HEK293 (cell line): ENCODE data around the gene TOMM40L.

Experiments
- HOXA7 ChIP-seq: sonication (generic); formaldehyde crosslinking; IDR thresholded peaks from 2 replicates; pipeline ENCODE4 v1.8.1; 2022; ENCODE audit warnings: missing genetic modification reagents, borderline replicate concordance
- TRIM28 ChIP-seq: IDR thresholded peaks from 2 replicates; pipeline ENCODE4 v1.6.1; 2011; ENCODE audit warnings: low read length, control low read depth, borderline replicate concordance
- ZNF112 ChIP-seq: fragments of 450-650 bp; formaldehyde crosslinking; IDR thresholded peaks from 2 replicates; pipeline ENCODE4 v1.5.0; 2017; ENCODE audit warnings: missing biosample characterization, missing genetic modification characterization
- ZNF174 ChIP-seq: fragments of 450-650 bp; formaldehyde crosslinking; IDR thresholded peaks from 2 replicates; pipeline ENCODE4 v1.5.0; 2017; ENCODE audit warnings: missing biosample characterization, mild to moderate bottlenecking, missing genetic modification characterization
- ZNF184 ChIP-seq: fragments of 450-650 bp; IDR thresholded peaks from 2 replicates; pipeline ENCODE4 v1.5.1; 2018; ENCODE audit warnings: missing biosample characterization, mild to moderate bottlenecking, missing genetic modification characterization
- ZSCAN16 ChIP-seq: fragments of 450-650 bp; formaldehyde crosslinking; IDR thresholded peaks from 2 replicates; pipeline ENCODE4 v1.5.1; 2016; ENCODE audit warnings: missing biosample characterization, missing genetic modification characterization
- TF ChIP-seq, protein P1 (sequence below): fragments of 450-650 bp; formaldehyde crosslinking; IDR thresholded peaks from 2 replicates; pipeline ENCODE4 v1.5.1; 2016; ENCODE audit warnings: missing biosample characterization, missing genetic modification characterization
- TF ChIP-seq, protein P2 (sequence below): fragments of 450-650 bp; formaldehyde crosslinking; IDR thresholded peaks from 2 replicates; pipeline ENCODE4 v1.5.1; 2016; ENCODE audit warnings: missing biosample characterization, missing genetic modification characterization
- TF ChIP-seq, protein P3 (sequence below): fragments of 450-650 bp; formaldehyde crosslinking; IDR thresholded peaks from 2 replicates; pipeline ENCODE4 v1.5.1; 2016; ENCODE audit warnings: missing biosample characterization, missing genetic modification characterization
- TF ChIP-seq, protein P4 (sequence below): fragments of 450-650 bp; formaldehyde crosslinking; IDR thresholded peaks from 2 replicates; pipeline ENCODE4 v1.5.1; 2016; ENCODE audit warnings: missing biosample characterization, missing genetic modification characterization

- TF ChIP-seq, protein P1, sequence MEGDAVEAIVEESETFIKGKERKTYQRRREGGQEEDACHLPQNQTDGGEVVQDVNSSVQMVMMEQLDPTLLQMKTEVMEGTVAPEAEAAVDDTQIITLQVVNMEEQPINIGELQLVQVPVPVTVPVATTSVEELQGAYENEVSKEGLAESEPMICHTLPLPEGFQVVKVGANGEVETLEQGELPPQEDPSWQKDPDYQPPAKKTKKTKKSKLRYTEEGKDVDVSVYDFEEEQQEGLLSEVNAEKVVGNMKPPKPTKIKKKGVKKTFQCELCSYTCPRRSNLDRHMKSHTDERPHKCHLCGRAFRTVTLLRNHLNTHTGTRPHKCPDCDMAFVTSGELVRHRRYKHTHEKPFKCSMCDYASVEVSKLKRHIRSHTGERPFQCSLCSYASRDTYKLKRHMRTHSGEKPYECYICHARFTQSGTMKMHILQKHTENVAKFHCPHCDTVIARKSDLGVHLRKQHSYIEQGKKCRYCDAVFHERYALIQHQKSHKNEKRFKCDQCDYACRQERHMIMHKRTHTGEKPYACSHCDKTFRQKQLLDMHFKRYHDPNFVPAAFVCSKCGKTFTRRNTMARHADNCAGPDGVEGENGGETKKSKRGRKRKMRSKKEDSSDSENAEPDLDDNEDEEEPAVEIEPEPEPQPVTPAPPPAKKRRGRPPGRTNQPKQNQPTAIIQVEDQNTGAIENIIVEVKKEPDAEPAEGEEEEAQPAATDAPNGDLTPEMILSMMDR, result no peak
- TF ChIP-seq ZSCAN16 (tag by site-specific recombination) (no peak), ZNF112 (tag by site-specific recombination) (no peak), HOXA7 (CRISPR knock-in tag) (no peak), ZNF184 (tag by site-specific recombination) (no peak), TRIM28 (no peak), ZNF174 (no peak)
- TF ChIP-seq, protein P2, sequence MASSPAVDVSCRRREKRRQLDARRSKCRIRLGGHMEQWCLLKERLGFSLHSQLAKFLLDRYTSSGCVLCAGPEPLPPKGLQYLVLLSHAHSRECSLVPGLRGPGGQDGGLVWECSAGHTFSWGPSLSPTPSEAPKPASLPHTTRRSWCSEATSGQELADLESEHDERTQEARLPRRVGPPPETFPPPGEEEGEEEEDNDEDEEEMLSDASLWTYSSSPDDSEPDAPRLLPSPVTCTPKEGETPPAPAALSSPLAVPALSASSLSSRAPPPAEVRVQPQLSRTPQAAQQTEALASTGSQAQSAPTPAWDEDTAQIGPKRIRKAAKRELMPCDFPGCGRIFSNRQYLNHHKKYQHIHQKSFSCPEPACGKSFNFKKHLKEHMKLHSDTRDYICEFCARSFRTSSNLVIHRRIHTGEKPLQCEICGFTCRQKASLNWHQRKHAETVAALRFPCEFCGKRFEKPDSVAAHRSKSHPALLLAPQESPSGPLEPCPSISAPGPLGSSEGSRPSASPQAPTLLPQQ (tag by site-specific recombination), result no peak
- TF ChIP-seq, protein P3, sequence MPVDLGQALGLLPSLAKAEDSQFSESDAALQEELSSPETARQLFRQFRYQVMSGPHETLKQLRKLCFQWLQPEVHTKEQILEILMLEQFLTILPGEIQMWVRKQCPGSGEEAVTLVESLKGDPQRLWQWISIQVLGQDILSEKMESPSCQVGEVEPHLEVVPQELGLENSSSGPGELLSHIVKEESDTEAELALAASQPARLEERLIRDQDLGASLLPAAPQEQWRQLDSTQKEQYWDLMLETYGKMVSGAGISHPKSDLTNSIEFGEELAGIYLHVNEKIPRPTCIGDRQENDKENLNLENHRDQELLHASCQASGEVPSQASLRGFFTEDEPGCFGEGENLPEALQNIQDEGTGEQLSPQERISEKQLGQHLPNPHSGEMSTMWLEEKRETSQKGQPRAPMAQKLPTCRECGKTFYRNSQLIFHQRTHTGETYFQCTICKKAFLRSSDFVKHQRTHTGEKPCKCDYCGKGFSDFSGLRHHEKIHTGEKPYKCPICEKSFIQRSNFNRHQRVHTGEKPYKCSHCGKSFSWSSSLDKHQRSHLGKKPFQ, result no peak
- TF ChIP-seq, protein P4, sequence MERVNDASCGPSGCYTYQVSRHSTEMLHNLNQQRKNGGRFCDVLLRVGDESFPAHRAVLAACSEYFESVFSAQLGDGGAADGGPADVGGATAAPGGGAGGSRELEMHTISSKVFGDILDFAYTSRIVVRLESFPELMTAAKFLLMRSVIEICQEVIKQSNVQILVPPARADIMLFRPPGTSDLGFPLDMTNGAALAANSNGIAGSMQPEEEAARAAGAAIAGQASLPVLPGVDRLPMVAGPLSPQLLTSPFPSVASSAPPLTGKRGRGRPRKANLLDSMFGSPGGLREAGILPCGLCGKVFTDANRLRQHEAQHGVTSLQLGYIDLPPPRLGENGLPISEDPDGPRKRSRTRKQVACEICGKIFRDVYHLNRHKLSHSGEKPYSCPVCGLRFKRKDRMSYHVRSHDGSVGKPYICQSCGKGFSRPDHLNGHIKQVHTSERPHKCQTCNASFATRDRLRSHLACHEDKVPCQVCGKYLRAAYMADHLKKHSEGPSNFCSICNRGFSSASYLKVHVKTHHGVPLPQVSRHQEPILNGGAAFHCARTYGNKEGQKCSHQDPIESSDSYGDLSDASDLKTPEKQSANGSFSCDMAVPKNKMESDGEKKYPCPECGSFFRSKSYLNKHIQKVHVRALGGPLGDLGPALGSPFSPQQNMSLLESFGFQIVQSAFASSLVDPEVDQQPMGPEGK (tag by site-specific recombination), result no peak
These were observed 29.7 kb upstream of the TOMM40L start for GRCh38 chr1:161196111-161196510.
